GM21381 (cell line): ENCODE results near the gene HELB.

Experiments
- ATAC-seq: cut with Tn5 transposase; IDR thresholded peaks from one replicate; pipeline ENCODE4 v1.9.1; 2021; ENCODE audit warnings: mild to moderate bottlenecking, moderate library complexity; ENCODE audit not compliant: unreplicated experiment

The HELB gene

DNA sequence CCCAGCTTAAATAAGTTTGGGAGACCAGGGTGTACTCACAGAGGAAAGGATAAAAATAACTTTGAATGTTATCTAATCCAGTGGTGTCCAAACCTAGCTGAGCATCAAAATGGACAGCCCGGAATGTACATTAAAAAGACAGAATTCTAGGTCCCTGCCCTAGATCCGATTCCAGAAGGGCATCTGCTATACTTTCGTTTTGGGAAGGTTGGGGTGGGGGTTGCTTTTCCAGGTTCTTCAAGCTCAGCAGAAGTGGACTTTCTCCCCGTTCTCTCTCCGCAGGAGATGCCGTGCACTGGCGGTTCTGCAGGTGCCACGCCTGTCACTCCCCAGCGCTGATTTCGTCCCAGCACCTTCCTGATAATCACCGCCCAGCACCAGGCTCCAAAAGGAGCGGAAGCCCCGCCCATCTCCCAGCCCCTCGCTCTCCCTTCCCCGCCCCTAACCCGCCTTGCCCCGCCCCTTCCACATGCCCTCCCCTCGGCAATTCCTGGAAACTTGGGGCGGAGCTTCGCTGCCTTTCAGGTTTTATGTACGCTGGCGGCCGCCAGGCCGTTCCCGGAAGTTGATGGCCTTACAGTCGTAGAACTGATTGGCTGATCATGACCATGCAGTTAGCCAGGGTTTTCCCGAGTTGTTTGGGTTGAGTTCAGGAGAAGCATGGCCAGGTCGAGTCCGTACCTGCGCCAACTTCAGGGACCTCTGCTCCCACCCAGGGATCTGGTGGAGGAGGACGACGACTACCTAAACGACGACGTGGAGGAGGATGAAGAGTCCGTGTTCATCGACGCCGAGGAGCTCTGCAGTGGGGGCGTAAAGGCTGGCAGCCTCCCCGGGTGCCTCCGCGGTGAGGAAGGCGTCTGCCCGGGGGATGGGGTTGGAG is at the start of gene HELB:
Gene HELB, plus strand, starts transcription at position 550 of the 883 bp plus-strand sequence. Its CDS starts 111 bp downstream, at position 661.
- ATAC-seq = peak; percentile 89

DNA sequence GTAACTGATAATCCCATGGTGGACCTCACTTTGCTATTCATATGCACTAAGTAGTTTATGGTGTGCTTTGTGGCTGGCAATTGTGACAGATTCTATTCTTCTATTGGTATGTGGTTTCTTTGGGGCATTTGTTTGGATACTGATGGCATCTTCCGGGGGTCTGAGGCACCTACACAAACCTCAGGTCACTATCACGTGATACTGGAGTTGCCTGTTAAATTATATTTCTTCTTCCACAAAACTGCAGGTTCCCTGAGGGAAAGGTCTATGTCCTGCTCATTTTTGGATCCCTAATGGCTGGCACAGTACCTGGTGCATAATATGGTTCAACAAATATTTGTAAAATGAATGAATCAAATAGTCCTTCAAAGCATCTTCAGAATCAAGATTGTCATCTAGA is 49.5 kb upstream of the HELB start:
- ATAC-seq = no peak

DNA sequence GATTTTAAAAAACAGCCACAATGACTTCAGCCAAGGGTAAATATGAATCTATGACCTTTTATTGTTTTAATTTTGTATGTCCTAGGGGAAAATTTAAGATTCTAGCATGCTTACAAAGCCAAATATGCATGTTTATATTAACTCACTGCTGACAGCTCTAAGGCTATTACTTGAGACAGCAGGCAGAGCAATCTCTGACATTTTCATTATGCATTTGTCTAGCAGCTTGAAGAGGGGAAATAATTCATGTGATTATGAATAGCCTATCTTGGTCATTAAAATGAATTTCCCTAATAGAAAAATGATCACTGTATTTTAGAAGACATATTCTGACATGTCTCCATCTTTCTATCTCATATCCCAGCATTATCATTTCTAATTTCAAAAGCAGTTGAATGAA is 46.6 kb upstream of the HELB start:
- ATAC-seq = no peak

DNA sequence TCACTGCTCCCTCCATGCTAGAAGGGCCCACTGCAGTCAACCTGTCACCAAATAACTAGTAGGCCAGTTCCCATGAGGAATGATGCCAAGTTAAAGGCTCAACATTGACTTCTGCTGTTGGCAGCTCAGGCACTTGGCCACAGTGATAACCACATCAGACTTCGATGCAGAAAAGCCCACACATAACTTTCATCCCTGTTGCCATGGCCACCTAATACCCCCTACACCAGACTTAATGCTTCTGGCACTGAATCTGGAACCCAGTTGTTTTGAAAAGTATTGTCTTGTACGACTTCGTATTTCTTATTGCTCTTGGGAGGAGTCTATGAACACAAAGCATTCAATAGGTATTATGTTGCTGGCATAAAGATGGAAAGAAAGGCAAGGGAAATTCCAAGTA is 44.3 kb upstream of the HELB start:
- no peak for ATAC-seq

DNA sequence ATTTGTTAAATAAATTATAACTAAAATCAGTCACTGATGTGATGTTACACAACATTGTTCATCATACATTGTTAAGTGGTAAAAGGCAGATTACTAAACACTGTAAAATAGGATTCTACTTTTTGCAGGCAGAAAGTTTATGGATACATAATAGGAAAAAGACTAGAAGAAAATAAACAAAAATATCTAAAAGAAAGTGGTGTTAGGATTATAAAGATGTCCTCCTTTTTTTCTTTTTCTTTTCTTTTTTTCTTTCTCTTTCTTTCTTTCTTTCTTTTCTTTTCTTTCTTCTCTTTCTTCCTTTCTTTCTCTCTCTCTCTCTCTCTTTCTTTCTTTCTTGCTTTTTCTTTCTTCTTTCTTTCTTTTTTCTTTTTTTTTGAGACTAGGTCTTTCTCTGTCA is 39.6 kb upstream of the HELB start:
- no peak for ATAC-seq

DNA sequence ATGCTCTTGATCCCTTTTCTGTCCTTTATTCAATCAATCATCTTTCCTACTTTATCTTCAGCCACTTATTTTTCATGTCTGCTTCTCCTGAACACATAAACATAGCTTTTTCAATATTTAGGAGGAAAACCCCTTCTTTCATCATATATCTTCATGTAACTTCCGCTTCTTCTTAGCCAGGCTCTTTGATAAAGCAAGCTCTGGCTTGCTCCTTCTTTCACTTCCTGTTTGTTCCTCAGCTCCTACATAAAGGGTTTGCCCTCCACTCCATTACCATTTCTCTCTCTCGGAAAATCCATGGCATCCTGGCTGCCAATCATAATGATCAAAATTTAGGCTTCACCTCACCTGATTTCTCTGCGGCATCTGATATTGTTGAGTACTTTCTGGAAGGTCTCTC is 33.7 kb upstream of the HELB start:
- ATAC-seq = no peak

DNA sequence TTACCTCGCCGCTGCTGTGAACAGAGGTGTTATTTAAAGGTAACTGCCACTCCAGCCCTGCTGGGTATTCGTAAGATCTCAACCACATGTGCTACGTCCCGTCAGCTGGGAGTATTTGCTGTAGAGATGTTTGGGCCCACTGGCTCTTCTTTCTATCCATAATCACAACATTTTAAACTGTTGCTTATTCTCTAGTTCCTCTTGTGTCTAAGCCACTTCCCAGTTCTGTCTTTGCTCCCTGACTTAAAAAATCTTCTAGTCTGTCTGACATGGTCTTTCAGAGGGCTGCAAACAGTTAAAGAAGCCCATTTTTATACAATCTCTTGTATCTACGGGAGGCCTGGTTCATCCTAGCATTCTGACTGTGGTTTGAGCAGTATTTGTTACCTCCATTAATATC is 33.2 kb upstream of the HELB start:
- ATAC-seq = no peak

DNA sequence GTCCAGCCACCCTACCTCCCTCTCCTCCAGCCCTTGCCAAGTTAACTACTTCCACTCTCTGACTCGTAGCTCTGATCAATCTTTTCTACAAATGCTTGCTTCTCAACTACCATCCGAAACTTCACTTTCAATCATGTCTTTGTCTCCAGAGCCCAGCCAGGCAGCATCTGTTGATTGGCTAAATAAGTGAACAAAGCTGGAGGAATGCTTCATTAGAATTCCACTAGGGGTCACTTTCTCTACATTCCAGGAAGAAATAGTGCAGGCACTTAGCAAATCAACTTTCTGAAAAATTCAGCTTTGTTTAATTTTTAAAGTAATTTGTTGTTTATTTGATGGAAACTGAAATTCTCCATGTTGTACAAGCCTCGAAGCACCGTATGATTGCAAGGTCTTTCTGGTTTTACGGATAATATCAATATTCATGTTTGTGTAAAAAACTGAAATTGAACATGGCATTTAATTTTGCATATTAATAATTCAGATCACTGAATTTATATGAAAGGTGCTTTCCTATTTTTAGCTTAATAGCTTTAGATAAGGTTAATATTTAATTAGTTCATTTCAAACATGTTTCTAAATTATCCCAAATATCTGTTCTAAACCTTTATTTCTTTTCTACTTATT is 32.4 kb upstream of the HELB start:
- peak; percentile 47 for ATAC-seq

DNA sequence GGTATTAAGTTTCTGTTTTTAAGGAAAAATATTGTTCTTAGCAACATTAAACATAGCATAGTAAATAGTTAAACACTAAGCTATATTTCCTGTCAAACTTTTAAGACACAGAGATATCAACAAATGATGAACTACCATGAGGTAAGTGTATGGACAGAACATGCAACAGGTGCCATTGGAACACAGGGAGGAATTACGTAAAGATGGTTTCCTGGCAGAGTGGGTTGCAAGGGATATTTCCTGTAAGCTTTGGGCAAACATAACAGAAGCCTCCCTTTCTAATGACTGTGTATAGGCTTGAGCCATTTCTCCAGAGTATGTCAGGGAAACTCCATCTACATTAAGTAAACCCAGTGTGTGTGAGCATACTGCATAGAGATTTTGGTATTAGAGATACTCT is 31.7 kb upstream of the HELB start:
- ATAC-seq = no peak

DNA sequence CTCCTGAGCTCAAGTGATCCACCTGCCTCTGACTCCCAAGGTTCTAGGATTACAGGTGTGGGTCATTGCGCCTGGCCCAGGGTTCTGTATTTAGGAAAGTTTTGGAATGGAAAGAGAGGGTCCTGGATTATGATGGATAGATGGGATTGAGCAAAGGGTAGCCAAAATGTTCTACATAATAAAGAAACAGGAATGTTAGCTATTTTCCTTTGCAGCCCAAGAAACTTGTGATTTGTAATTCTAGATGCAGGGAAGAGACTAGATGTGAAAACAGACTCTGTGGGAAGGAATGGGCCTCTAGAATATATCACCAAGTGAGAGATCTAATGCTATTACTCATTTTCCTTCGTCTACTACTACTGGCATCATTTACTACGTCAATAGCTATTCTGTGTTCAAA is 29.6 kb upstream of the HELB start:
- ATAC-seq = no peak

DNA sequence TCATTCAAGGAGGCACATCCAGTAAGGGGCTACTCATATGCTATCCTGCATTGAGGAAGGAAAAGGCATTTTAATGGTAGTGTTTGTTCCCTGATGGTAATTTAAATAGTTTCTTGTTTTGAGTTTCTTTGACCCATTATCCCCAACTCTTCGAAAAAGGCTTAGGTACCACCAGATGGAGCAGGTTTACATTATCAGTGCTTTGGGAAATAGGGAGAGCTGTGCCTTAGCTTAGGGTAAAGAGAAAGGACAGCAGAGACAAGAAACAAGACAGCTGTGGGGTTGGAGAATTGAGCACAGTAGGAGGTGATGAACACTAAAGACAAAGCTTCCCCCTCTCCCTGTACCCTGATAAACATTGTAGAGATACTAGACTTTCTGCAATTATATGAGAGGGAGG is 29.1 kb upstream of the HELB start:
- no peak for ATAC-seq

DNA sequence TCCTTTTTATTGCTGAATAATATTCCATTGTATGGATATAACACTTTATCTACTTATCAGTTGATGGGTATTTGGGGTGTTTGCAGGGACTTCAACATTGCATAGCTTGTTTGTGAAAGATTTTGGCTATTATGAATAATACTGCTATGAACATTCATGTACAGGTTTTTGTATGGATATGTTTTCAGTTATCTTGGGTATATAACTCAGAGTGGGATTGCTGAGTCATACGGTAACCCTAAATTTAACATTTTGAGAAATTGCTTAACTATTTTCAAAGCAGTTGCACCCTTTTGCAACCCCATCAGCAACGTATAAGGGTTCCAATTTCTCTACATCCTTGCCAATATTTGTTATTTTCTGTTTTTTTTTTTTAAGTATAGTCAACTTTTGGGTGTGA is 27.3 kb upstream of the HELB start:
- ATAC-seq = no peak

DNA sequence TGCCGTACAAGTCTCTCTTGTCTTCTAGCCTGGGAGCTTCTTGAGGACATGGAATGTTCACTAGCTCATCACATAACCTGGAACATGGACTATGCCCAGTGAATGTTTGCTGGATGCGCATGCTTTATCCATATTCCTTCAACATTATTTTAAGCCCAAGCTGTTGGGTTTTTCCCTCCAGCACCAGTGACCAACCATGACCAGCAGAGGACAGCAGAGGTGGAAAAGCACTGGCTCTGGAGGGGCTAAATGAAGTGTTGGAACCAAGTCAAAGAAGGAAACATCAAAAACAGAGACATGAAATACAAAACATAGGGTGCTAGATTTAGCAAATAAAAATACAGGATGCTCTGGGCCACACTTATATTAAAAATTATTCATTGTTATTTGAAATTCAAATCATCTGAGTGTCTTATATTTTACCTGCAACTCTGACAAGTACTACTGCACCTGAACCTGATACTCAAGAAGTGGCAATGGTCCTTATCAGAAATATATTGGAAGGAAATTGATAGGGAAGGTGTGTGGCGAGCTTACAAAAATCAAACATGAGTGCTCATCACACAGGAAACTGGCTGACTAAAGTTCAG is 23.1 kb upstream of the HELB start:
- ATAC-seq = no peak

DNA sequence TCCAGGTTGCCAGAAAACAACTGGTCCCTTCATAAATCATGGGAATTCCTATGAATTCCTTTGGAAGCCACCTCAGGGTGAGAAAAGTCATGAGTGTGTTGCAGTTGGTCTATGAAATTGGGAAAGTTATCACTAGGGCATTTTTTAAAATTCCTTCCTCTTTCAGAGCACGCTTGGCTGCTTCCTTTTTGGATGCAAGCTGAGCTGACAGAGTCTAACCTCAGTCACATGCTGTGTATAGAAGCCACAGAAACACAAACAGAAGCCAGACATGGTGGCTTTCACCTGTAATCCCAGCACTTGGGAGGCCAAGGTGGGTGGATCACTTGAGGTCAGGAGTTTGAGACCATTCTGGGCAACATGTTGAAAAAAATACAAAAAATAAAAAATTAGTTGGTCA is 21.7 kb upstream of the HELB start:
- ATAC-seq = no peak

DNA sequence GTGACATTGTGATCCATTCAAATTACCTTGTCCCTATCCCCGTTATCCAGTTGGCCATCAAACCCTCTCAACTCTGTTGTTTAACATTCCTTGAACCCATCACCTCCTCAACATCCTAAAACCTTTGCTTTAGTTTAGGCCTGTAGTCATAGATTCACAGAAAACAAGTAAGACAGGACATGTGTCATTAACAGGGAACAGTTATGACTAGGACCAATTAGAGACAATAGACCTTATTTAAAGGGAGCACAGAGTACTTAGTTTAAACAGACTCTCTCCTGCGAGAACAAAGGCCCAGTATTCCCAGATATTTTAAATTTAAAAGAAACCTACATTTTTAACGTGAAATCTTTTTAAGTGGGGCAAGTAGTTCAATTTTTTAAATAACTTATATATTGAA is 20.0 kb upstream of the HELB start:
- ATAC-seq = no peak

DNA sequence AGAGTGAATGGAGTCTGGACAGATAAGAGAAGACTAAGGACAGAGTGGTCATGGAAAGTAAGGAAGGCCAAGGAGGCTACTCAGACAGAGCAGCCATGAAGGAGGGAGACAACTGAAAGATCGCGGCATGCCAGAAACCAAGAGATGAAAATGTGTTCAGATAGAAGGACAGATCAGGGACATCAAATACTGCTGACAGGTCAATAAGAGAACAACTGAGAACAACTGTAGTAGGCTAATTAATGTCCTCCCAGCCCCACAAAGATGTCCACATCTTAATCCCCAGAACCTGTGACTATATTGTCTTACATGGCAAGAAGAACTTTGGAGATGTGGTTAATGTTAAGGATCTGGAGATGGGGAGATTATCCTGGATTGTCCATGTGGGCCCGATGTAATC is 15.0 kb upstream of the HELB start:
- no peak for ATAC-seq

DNA sequence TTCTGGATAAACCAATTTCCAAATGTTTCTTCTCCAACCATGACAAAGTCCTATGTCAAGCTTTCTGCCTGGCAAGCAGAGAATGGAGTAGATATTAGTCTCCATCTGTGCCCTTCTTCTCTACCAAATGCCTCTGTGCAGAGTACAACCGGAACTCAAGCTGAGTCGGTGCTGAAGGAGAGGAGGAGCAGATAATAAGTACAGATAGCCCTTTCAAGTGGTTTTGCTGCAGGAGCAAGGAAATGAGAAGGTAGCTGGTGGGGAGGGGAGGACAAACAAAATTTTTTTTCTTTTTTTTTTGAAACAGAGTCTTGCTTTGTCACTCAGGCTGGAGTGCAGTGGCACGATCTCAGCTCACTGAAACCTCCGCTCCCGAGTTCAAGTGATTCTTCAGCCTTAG is 14.2 kb upstream of the HELB start:
- ATAC-seq = no peak

DNA sequence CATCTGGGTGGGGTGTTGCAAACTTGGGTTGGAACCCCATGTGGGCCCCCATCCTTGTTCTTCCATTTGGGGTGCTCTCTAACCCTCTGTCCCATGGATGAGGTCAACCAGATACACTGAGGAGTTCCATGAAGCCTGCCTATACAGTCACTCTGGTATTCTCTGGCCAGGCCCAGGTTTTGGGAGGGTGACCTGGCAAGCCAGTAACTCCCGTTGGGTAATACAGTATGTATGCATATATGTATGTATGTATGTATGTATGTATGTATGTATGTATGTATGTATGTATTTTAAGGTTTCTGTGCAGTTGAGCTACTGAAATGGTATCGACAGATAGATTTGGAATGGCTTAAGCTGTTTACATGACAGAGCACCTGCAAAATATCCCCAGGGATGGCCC is 12.8 kb upstream of the HELB start:
- ATAC-seq = no peak

DNA sequence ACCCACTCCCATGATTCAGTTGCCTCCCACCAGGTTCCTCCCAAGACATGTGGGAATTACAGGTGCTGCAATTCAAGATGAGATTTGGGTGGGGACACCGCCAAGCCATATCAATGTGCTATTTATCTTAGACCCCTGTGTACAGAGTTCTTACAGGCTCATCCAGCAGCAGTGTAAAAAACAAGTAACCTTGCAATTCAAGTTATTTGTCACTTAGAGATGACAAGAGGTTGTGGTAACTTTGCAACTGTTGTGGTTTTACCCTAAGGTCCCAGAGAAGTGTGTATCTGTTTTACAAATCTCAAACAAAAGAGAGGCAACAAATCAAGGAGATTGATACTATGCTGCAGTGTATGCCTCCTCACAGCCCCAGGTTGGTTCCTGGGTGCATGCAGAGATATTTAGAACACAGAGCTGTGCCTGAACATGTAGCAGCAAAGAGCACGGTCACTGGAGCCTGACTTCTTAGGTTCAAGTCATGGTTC is 11.5 kb upstream of the HELB start:
- ATAC-seq = no peak

DNA sequence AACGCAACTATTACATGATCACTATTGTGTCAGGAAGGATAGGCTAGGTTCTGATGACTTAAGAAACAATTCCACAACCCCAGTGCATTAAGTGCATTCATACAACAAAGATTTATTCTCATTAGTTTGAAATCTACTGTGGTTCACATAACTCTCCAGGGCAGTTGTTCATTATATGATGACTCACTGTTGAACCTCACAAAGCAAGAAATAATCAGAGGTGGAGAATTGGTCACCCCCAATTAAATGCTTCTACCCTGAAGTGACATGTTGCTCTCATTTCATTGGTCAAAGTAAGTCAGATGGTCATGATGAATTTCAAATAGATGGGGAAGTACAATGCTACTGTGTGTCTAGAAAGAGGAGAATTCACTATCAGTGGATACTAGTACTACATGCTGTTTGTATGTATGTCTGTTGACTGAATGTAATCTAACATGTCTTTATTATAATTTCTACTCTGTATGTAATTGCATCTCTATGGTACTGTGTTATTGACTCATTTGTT is 6.1 kb upstream of the HELB start:
- ATAC-seq = no peak

DNA sequence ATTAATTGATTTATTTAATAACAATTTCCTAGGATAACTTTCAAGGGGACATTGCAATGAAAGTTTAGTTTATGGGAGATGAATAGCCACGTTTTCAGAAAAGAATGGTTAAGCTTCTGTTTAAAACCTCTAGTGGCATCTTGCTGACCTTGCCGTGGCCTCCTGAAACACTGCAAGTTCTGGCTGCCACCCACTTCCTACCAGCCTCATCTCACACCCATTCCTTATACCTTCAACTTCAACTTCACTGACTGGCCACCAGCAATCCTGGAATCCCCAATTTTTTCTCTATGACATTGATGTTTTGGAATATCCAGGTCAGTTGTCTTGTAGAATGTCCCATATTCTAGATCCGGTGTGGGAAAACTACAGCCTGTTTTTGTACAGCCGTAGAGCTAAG is 5.2 kb upstream of the HELB start:
- no peak for ATAC-seq

DNA sequence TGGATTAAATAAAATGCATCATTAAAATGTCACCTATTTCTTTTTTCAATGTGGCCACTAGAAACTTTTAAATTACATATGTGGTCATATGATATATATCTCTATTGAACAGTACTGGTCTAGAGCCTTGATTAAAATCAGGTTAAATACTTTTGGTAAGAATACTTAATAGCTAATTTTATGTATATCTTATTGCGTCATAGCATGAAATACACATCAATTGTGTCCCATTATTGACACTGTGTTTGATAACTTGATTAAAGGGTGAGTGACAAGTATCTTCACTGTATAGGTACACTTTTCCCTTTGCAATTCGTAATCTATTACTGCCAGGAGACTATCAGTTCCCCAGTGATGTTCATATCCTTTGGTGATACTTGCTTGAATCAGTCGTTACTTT is 4.4 kb upstream of the HELB start:
- no peak for ATAC-seq
